B cell (primary cell): Measurements from ENCODE around the gene URAD. TPM values are rescaled to one million over a fixed set of nuclear protein-coding genes. Genes with fewer than 3 reads are reported as not detected.

ENCODE experiments used
- ATAC-seq: fragments of 200-7000 bp; cut with Tn5 transposase; one replicate; pipeline ENCODE4 v1.10.0; 2021; ENCODE audit warnings: low read depth, mild to moderate bottlenecking, moderate number of reproducible peaks, moderate library complexity
- CTCF ChIA-PET: fragments of 350-600 bp; sonication (Branson Sonifier 250); formaldehyde crosslinking; loops from one replicate; lab custom pipeline; 2021; ENCODE audit warnings: antibody characterized with exemption, inconsistent platforms; lab: Charles Lee
- POLR2A ChIA-PET: fragments of 350-600 bp; sonication (Branson Sonifier 250); formaldehyde crosslinking; loops from one replicate; lab custom pipeline; 2021; ENCODE audit warnings: antibody characterized with exemption; lab: Charles Lee
- DNase-seq: peaks from one replicate; pipeline ENCODE4 v3.0.0; 2013
- H2AFZ ChIP-seq: 2 replicates; pipeline ENCODE4 v1.6.1; 2012; ENCODE audit warnings: mild to moderate bottlenecking, low read depth, low read length; ENCODE audit not compliant: insufficient read depth, poor library complexity, severe bottlenecking
- H3K27ac ChIP-seq, 2 donors: 1 replicate in 1 of 2; 2 replicates in 1 of 2; pipeline ENCODE4 v1.5.1; 2012 to 2013; ENCODE audit warnings: low read length in 2 of 2, mild to moderate bottlenecking in 2 of 2, moderate library complexity in 1 of 2
- H3K27me3 ChIP-seq, 4 experiments: fragments of 200-600 bp in 1 of 4; sonication (generic) in 1 of 4; replicated peaks in 1 of 4; 1 replicate in 2 of 4; 2 replicates in 2 of 4; pipeline versions ENCODE4 v1.6.1 to v1.7.0; 2013 to 2016; ENCODE audit warnings: low read length in 3 of 4, mild to moderate bottlenecking in 2 of 4, mixed read lengths in 1 of 4, moderate library complexity in 1 of 4; ENCODE audit not compliant: insufficient read depth in 4 of 4, control insufficient read depth in 3 of 4; ENCODE audit errors: control extremely low read depth in 1 of 4
- H3K36me3 ChIP-seq, 2 experiments: replicated peaks in 1 of 2; 1 replicate in 1 of 2; 2 replicates in 1 of 2; pipeline versions ENCODE4 v1.6.1 to v1.7.1; 2013; ENCODE audit warnings: low read length in 1 of 2; ENCODE audit not compliant: insufficient read depth in 2 of 2, control insufficient read depth in 1 of 2; ENCODE audit errors: control extremely low read depth in 1 of 2, extremely low read depth in 1 of 2
- H3K4me1 ChIP-seq, 2 donors: fragments of 200-600 bp in 1 of 2; sonication (generic) in 1 of 2; 1 replicate in 1 of 2; 2 replicates in 1 of 2; pipeline versions ENCODE4 v1.5.1 to v1.6.1; 2013 to 2017; ENCODE audit warnings: low read length in 2 of 2; ENCODE audit not compliant: control insufficient read depth in 2 of 2, insufficient read depth in 2 of 2
- H3K4me2 ChIP-seq: replicated peaks from 2 replicates; pipeline ENCODE3; 2012; ENCODE audit warnings: mild to moderate bottlenecking, low read depth, low read length; ENCODE audit not compliant: poor library complexity, severe bottlenecking
- H3K4me3 ChIP-seq, 5 experiments: fragments of 200-600 bp in 1 of 5; sonication (generic) in 1 of 5; 1 replicate in 3 of 5; 2 replicates in 2 of 5; pipeline versions ENCODE4 v1.5.1 to v1.7.0; 2011 to 2016; ENCODE audit warnings: low read length in 4 of 5, mild to moderate bottlenecking in 4 of 5, low read depth in 2 of 5, control low read depth in 1 of 5, moderate library complexity in 1 of 5; ENCODE audit not compliant: insufficient read depth in 1 of 5; ENCODE audit errors: control extremely low read depth in 1 of 5, extremely low read depth in 1 of 5
- H3K79me2 ChIP-seq: fragments of 200-600 bp; sonication (generic); one replicate; pipeline ENCODE4 v1.6.0; 2016; ENCODE audit warnings: low read length; ENCODE audit not compliant: control insufficient read depth, insufficient read depth
- H3K9ac ChIP-seq: fragments of 200-600 bp; sonication (generic); 2 replicates; pipeline ENCODE4 v1.6.1; 2017; ENCODE audit warnings: mild to moderate bottlenecking, low read length, moderate library complexity
- H3K9me3 ChIP-seq, 3 donors: one replicate each; pipeline versions ENCODE4 v1.6.1 to v1.7.1; 2013; ENCODE audit warnings: low read length in 2 of 3; ENCODE audit not compliant: control insufficient read depth in 2 of 3, insufficient read depth in 1 of 3; ENCODE audit errors: control extremely low read depth in 1 of 3
- H4K20me1 ChIP-seq: 2 replicates; pipeline ENCODE4 v1.6.0; 2012; ENCODE audit warnings: mild to moderate bottlenecking, low read length; ENCODE audit not compliant: insufficient read depth, control insufficient read depth, poor library complexity, severe bottlenecking
- H3K27ac Mint-ChIP-seq: one replicate; pipeline ENCODE4 v1.8.0; 2021; ENCODE audit warnings: mixed read lengths
- H3K27me3 Mint-ChIP-seq: one replicate; pipeline ENCODE4 v1.8.0; 2021; ENCODE audit warnings: mixed read lengths
- H3K4me1 Mint-ChIP-seq: one replicate; pipeline ENCODE4 v1.8.0; 2021; ENCODE audit warnings: mixed read lengths
- H3K4me3 Mint-ChIP-seq: one replicate; pipeline ENCODE4 v1.8.0; 2021; ENCODE audit warnings: mixed read lengths
- H3K9me3 Mint-ChIP-seq: one replicate; pipeline ENCODE4 v1.8.0; 2022; ENCODE audit warnings: mixed read lengths; ENCODE audit not compliant: insufficient read depth
- EZH2 ChIP-seq: IDR thresholded peaks from 2 replicates; pipeline ENCODE4 v1.6.1; 2012; ENCODE audit warnings: borderline replicate concordance, low read depth, mild to moderate bottlenecking, moderate library complexity, low read length; ENCODE audit not compliant: insufficient read depth, poor library complexity, severe bottlenecking
- WGBS: methylation state at CpG from one replicate; pipeline ENCODE4 v1.1.5; 2013; ENCODE audit warnings: missing lambda C conversion rate; ENCODE audit not compliant: insufficient coverage; 5-methylcytosine and 5-hydroxymethylcytosine counted together
- intact Hi-C: fragments of 100-400 bp; cut with micrococcal nuclease; formaldehyde crosslinking; loops from one replicate; pipeline ENCODE4 v1.10.0; 2022
- polyA plus RNA-seq: library from polyadenylated mRNA; depleted of rRNA; stranded (reverse); fragments of >200 nt; gene quantifications from 2 replicates; pipeline ENCODE4 v1.2.3, GENCODE V29; 2012
- total RNA-seq, 2 donors: library from RNA; stranded (reverse); fragments of 120-200 nt in 1 of 2; gene quantifications; 1 replicate in 1 of 2; 2 replicates in 1 of 2; pipeline versions ENCODE4 v1.2.3 to v1.2.4, GENCODE V29; 2013 to 2022
- TF ChIP-seq, protein P1 (sequence below): fragments of 200-600 bp; IDR thresholded peaks from one replicate; pipeline ENCODE4 v1.8.0; 2022; ENCODE audit warnings: antibody characterized with exemption, mild to moderate bottlenecking

The URAD gene
- total and polyA plus RNA-seq, 2 donors (not counting 1 experiment from before 2014, with no cell fraction given): not detected

DNA sequence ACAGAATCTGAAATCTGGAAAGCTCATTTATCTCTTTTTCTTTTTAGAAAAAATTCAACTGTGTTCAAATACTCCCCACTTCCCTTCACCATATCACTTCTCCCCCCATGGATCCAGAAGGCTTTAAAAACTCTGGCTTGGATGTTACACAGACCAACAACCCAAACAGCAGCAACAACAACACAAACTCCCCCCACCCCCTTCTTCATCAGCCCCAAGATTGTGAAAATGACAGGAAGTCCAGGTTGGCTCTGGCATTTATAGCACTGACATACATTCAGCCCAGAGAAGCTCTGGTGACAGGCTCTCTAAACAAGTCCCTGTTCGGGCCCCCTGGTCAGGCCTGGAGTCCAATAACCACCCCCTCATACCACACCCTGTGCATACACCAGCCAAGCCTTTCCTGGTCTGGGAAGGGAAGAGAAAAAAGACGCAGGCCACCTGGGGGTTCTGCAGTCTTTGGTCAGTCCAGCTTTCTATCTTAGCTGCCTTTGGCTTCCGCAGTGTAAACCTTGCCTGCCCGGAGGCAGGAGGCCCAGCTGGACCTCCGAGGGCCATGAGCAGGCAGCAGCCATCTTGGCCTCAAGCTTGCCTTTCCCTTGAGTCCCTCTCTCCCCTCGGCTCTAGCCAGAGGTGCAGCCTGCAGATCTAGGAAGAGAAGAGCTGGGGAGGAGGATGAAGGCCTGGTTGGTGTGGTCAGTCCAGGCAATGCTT is 26.2 kb downstream of the URAD start:
- Mint-ChIP-seq H3K4me3 (peak overlapping the region; percentile 60), H3K27ac (no peak overlapping the region), H3K27me3 (peaks cover 77% of the 10 kb centered on the region), H3K4me1 (peaks cover 26% of the 10 kb centered on the region), H3K9me3 (no peaks in the 10 kb centered on the region)
- no peak overlapping the region for H3K4me3 ChIP-seq
- ATAC-seq: no peak
- H3K9ac ChIP-seq: no peak overlapping the region
- H3K9me3 ChIP-seq: peaks cover 0 to 36% (median 0%) of the 10 kb centered on the region in 3 donors
- no peak overlapping the region for H3K4me2 ChIP-seq
- CTCF ChIA-PET: interaction anchor here (0.7 to 1.3 kb wide), 3 partner anchors 8 to 132 kb away, joined by 3 to 8 read pairs (median 3); no protein-coding TSS in a partner anchor
- H3K79me2 ChIP-seq: no peaks in the 10 kb centered on the region
- TF ChIP-seq EZH2: no peak
- TF ChIP-seq, protein P1, sequence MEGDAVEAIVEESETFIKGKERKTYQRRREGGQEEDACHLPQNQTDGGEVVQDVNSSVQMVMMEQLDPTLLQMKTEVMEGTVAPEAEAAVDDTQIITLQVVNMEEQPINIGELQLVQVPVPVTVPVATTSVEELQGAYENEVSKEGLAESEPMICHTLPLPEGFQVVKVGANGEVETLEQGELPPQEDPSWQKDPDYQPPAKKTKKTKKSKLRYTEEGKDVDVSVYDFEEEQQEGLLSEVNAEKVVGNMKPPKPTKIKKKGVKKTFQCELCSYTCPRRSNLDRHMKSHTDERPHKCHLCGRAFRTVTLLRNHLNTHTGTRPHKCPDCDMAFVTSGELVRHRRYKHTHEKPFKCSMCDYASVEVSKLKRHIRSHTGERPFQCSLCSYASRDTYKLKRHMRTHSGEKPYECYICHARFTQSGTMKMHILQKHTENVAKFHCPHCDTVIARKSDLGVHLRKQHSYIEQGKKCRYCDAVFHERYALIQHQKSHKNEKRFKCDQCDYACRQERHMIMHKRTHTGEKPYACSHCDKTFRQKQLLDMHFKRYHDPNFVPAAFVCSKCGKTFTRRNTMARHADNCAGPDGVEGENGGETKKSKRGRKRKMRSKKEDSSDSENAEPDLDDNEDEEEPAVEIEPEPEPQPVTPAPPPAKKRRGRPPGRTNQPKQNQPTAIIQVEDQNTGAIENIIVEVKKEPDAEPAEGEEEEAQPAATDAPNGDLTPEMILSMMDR: no peak
- no peaks in the 10 kb centered on the region for H4K20me1 ChIP-seq
- no peaks in the 10 kb centered on the region for H3K36me3 ChIP-seq
- POLR2A ChIA-PET: interaction anchor here (0.8 kb wide), 1 partner anchor 13 kb away, joined by 4 read pairs; no protein-coding TSS in a partner anchor
- DNase-seq: no peak
- H3K27me3 ChIP-seq: peaks cover 0 to 85% (median 69%) of the 10 kb centered on the region in 4 experiments
- 73% methylated on average over 3 of the region's 6 CpGs for WGBS
- H3K27ac ChIP-seq: no peak overlapping the region
- peaks cover 30 to 38% of the 10 kb centered on the region in 2 donors for H3K4me1 ChIP-seq
- no peak overlapping the region for H2AFZ ChIP-seq
- intact Hi-C loops: no loop called here
